Neuronal stem cell (in vitro differentiated cells): ENCODE data around the gene LEO1.

Experiments used
- DNase-seq: peaks from one replicate; pipeline ENCODE4 v3.0.0-alpha.2; 2013; ENCODE audit warnings: low spot score
- H2AFZ ChIP-seq: one replicate; pipeline ENCODE4 v1.6.1; 2013; ENCODE audit warnings: mild to moderate bottlenecking, low read length, inconsistent platforms
- H2AK5ac ChIP-seq: 2 replicates; pipeline ENCODE4 v1.6.1; 2013; ENCODE audit warnings: low read depth, mild to moderate bottlenecking, inconsistent platforms, low read length, moderate library complexity, mixed read lengths
- H2BK120ac ChIP-seq: 2 replicates; pipeline ENCODE4 v1.6.1; 2013; ENCODE audit warnings: low read depth, mild to moderate bottlenecking, inconsistent platforms, low read length, moderate library complexity, mixed read lengths
- H2BK12ac ChIP-seq: one replicate; pipeline ENCODE4 v1.6.1; 2013; ENCODE audit warnings: low read length, inconsistent platforms
- H2BK15ac ChIP-seq: 2 replicates; pipeline ENCODE4 v1.6.1; 2013; ENCODE audit warnings: mild to moderate bottlenecking, low read length, inconsistent platforms, mixed read lengths
- H2BK5ac ChIP-seq: one replicate; pipeline ENCODE4 v1.6.1; 2013; ENCODE audit warnings: inconsistent platforms, mild to moderate bottlenecking, low read length, moderate library complexity
- H3K14ac ChIP-seq: one replicate; pipeline ENCODE4 v1.6.1; 2013; ENCODE audit warnings: low read length, inconsistent platforms
- H3K18ac ChIP-seq: 2 replicates; pipeline ENCODE4 v1.6.1; 2013; ENCODE audit warnings: low read length, inconsistent platforms
- H3K23ac ChIP-seq: 2 replicates; pipeline ENCODE4 v1.6.1; 2013; ENCODE audit warnings: low read depth, mild to moderate bottlenecking, mixed read lengths, low read length, inconsistent platforms; ENCODE audit not compliant: poor library complexity
- H3K27ac ChIP-seq: replicated peaks from 3 replicates; pipeline ENCODE4 v1.5.1; 2013; ENCODE audit warnings: low read length, inconsistent platforms
- H3K27me3 ChIP-seq, 3 experiments: 2 replicates each; pipeline ENCODE4 v1.6.1; 2013; ENCODE audit warnings: low read length in 3 of 3, mild to moderate bottlenecking in 2 of 3, inconsistent platforms in 1 of 3, low read depth in 1 of 3, mixed read lengths in 1 of 3, moderate library complexity in 1 of 3; ENCODE audit not compliant: control insufficient read depth in 3 of 3, insufficient read depth in 3 of 3
- H3K36me3 ChIP-seq, 2 donors: replicated peaks in 1 of 2; 2 replicates each; pipeline ENCODE4 v1.6.1; 2013; ENCODE audit warnings: low read length in 2 of 2; ENCODE audit not compliant: control insufficient read depth in 2 of 2, insufficient read depth in 2 of 2
- H3K4ac ChIP-seq: 2 replicates; pipeline ENCODE4 v1.6.1; 2013; ENCODE audit warnings: inconsistent platforms, mild to moderate bottlenecking, low read length, moderate library complexity
- H3K4me1 ChIP-seq, 2 donors: 1 replicate in 1 of 2; 2 replicates in 1 of 2; pipeline ENCODE4 v1.6.1; 2013; ENCODE audit warnings: low read length in 2 of 2, low read depth in 1 of 2; ENCODE audit not compliant: control insufficient read depth in 2 of 2, insufficient read depth in 1 of 2
- H3K4me2 ChIP-seq: one replicate; pipeline ENCODE4 v1.6.1; 2013; ENCODE audit warnings: mild to moderate bottlenecking, low read length, inconsistent platforms; ENCODE audit not compliant: insufficient read depth, poor library complexity, severe bottlenecking
- H3K4me3 ChIP-seq, 2 donors: 2 replicates each; pipeline ENCODE4 v1.5.1; 2013; ENCODE audit warnings: low read length in 2 of 2, mild to moderate bottlenecking in 2 of 2, inconsistent platforms in 1 of 2, moderate library complexity in 1 of 2
- H3K79me1 ChIP-seq: one replicate; pipeline ENCODE4 v1.6.1; 2013; ENCODE audit warnings: low read depth, mild to moderate bottlenecking, inconsistent platforms, low read length, moderate library complexity
- H3K9ac ChIP-seq: one replicate; pipeline ENCODE4 v1.6.1; 2013; ENCODE audit warnings: mild to moderate bottlenecking, low read depth, low read length, inconsistent platforms; ENCODE audit not compliant: poor library complexity
- H3K9me3 ChIP-seq, 2 donors: replicated peaks in 1 of 2; 2 replicates each; pipeline versions ENCODE3 to v1.6.1; 2013; ENCODE audit warnings: low read length in 2 of 2, mild to moderate bottlenecking in 2 of 2, inconsistent platforms in 1 of 2, low read depth in 1 of 2, mixed read lengths in 1 of 2, moderate library complexity in 1 of 2; ENCODE audit not compliant: control insufficient read depth in 2 of 2, insufficient read depth in 1 of 2
- H4K8ac ChIP-seq: one replicate; pipeline ENCODE4 v1.6.1; 2013; ENCODE audit warnings: low read depth, mild to moderate bottlenecking, inconsistent platforms, low read length, moderate library complexity
- H4K91ac ChIP-seq: one replicate; pipeline ENCODE4 v1.6.1; 2013; ENCODE audit warnings: low read length, low read depth, mild to moderate bottlenecking, inconsistent platforms; ENCODE audit not compliant: poor library complexity
- WGBS, 2 donors: extraction: QIAGEN DNeasy Blood & Tissue Kit; methylation state at CpG; one replicate each; pipeline ENCODE4 v1.1.7; 2013; ENCODE audit warnings: missing lambda C conversion rate in 2 of 2, mixed read lengths in 1 of 2; ENCODE audit not compliant: insufficient read length in 2 of 2, insufficient replicate concordance in 1 of 2; ENCODE audit errors: extremely low coverage in 2 of 2; 5-methylcytosine and 5-hydroxymethylcytosine counted together

The LEO1 gene

GRCh38 chr15:51924156-51925068 is 47.2 kb downstream of the LEO1 start:
- H3K23ac ChIP-seq = no peak overlapping the region
- H3K18ac ChIP-seq = no peak overlapping the region
- H3K4me3 ChIP-seq = no peak overlapping the region
- H3K4me2 ChIP-seq = peak overlapping the region; percentile 50
- peak overlapping the region; percentile 30 for H2AFZ ChIP-seq
- WGBS, 2 donors = no CpG with 5 or more reads among the region's 11 CpGs
- H3K9ac ChIP-seq = no peak overlapping the region
- H2BK5ac ChIP-seq = no peak overlapping the region
- no peak overlapping the region for H2BK120ac ChIP-seq
- no peaks in the 10 kb centered on the region for H3K79me1 ChIP-seq
- no peak overlapping the region for H3K4ac ChIP-seq
- no peak overlapping the region for H2AK5ac ChIP-seq
- H3K14ac ChIP-seq = no peak overlapping the region
- H3K36me3 ChIP-seq = peaks cover 0 to 41% of the 10 kb centered on the region in 2 donors
- peak; percentile 37 for DNase-seq
- no peaks in the 10 kb centered on the region for H3K9me3 ChIP-seq
- no peak overlapping the region for H4K8ac ChIP-seq
- peaks cover 10 to 13% of the 10 kb centered on the region in 2 donors for H3K4me1 ChIP-seq
- no peak overlapping the region for H4K91ac ChIP-seq
- H2BK15ac ChIP-seq = no peak overlapping the region
- no peak overlapping the region for H2BK12ac ChIP-seq
- no peaks in the 10 kb centered on the region for H3K27me3 ChIP-seq
- peak overlapping the region; percentile 44 for H3K27ac ChIP-seq

- H3K27me3 ChIP-seq = no peaks in the 10 kb centered on the region
- WGBS, 2 donors = no CpG with 5 or more reads among the region's 2 CpGs
- no peak overlapping the region for H2BK120ac ChIP-seq
- no peak overlapping the region for H3K4me2 ChIP-seq
- no peak overlapping the region for H4K91ac ChIP-seq
- no peaks in the 10 kb centered on the region for H3K9me3 ChIP-seq
- no peak overlapping the region for H2AK5ac ChIP-seq
- no peaks in the 10 kb centered on the region for H3K79me1 ChIP-seq
- H3K18ac ChIP-seq = no peak overlapping the region
- no peaks in the 10 kb centered on the region for H3K4me1 ChIP-seq
- peaks cover 0 to 52% of the 10 kb centered on the region in 2 donors for H3K36me3 ChIP-seq
- no peak overlapping the region for H4K8ac ChIP-seq
- H3K9ac ChIP-seq = no peak overlapping the region
- no peak overlapping the region for H3K27ac ChIP-seq
- H2BK12ac ChIP-seq = no peak overlapping the region
- no peak overlapping the region for H3K23ac ChIP-seq
- H3K14ac ChIP-seq = no peak overlapping the region
- H2AFZ ChIP-seq = no peak overlapping the region
- DNase-seq = no peak
- no peak overlapping the region for H3K4me3 ChIP-seq
- H3K4ac ChIP-seq = no peak overlapping the region
- H2BK5ac ChIP-seq = no peak overlapping the region
- H2BK15ac ChIP-seq = no peak overlapping the region
Observed at GRCh38 chr15:51917493-51917892, 54.1 kb downstream of the LEO1 start.

GRCh38 chr15:51912528-51912927 is 59.0 kb downstream of the LEO1 start:
- Histone ChIP-seq H2BK120ac (no peak overlapping the region), H3K23ac (no peak overlapping the region), H4K91ac (no peak overlapping the region), H3K4me1 (no peaks in the 10 kb centered on the region), H2BK12ac (no peak overlapping the region), H3K9me3 (no peaks in the 10 kb centered on the region), H3K27me3 (no peaks in the 10 kb centered on the region), H3K9ac (no peak overlapping the region), H2BK15ac (no peak overlapping the region), H2AK5ac (no peak overlapping the region), H4K8ac (no peak overlapping the region), H3K4ac (no peak overlapping the region), H3K27ac (no peak overlapping the region), H3K14ac (no peak overlapping the region), H3K18ac (no peak overlapping the region), H3K4me3 (no peak overlapping the region), H3K4me2 (no peak overlapping the region), H2BK5ac (no peak overlapping the region), H2AFZ (no peak overlapping the region), H3K79me1 (no peaks in the 10 kb centered on the region), H3K36me3 (peaks cover 0 to 45% of the 10 kb centered on the region in 2 donors)
- no CpG with 5 or more reads among the region's 3 CpGs for WGBS, 2 donors
- DNase-seq = no peak

GRCh38 chr15:51909584-51909983 is 62.0 kb downstream of the LEO1 start:
- Histone ChIP-seq H3K4me2 (no peak overlapping the region), H3K4ac (no peak overlapping the region), H3K14ac (no peak overlapping the region), H3K79me1 (no peaks in the 10 kb centered on the region), H3K4me3 (no peak overlapping the region), H2BK12ac (no peak overlapping the region), H4K8ac (no peak overlapping the region), H2BK120ac (no peak overlapping the region), H3K9ac (no peak overlapping the region), H2AK5ac (no peak overlapping the region), H3K27me3 (no peaks in the 10 kb centered on the region), H2BK5ac (no peak overlapping the region), H2AFZ (no peak overlapping the region), H3K4me1 (no peaks in the 10 kb centered on the region), H3K9me3 (no peaks in the 10 kb centered on the region), H2BK15ac (no peak overlapping the region), H3K36me3 (peaks cover 0 to 48% of the 10 kb centered on the region in 2 donors), H3K18ac (no peak overlapping the region), H4K91ac (no peak overlapping the region), H3K23ac (no peak overlapping the region), H3K27ac (no peak overlapping the region)
- no peak for DNase-seq
- WGBS, 2 donors = no CpG with 5 or more reads among the region's 2 CpGs
